ENCODE results near the gene B4GALT5.

Gene B4GALT5

DNA sequence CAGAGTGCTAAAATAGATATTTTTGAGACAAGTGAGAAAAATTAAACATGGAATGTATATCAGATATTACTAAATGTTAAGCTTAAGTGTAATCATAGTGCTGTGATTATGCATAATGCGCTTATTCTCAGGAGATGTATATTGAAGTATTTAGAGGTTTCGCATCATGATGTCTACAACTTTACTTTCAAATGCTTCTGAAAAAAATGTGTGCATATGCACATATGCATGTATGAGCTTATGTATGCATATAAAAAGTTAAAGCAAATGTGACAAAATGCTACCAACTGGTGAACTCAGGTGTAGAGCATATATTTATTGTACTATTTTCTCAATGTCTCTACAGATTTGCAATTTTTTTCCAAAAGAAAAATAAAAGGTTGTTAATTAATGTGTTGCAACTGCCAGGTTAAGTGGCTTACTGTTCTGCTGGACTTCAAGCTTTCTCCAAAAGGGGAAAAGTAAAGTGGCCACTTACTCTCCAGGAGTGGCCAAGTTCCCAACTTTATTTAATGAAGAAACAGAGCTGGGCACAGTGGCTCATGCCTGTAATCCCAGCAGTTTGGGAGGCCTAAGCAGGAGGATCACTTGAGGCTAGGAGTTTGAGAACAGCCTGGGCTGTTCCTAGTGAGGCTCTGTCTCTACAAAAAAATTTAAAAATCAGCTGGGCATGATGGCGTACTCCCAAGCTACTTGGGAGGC, 48.9 kb downstream of the B4GALT5 start:
- no peak for DNase-seq (ENCODE audit: low read depth, low spot score)
- H3K27ac ChIP-seq, result no peak overlapping the region

- DNase-seq (ENCODE audit: low read depth, low spot score), result no peak
- no peak overlapping the region for H3K27ac ChIP-seq
Measured at GRCh38 chr20:49663112-49663511, 50.6 kb downstream of the B4GALT5 start.

DNA sequence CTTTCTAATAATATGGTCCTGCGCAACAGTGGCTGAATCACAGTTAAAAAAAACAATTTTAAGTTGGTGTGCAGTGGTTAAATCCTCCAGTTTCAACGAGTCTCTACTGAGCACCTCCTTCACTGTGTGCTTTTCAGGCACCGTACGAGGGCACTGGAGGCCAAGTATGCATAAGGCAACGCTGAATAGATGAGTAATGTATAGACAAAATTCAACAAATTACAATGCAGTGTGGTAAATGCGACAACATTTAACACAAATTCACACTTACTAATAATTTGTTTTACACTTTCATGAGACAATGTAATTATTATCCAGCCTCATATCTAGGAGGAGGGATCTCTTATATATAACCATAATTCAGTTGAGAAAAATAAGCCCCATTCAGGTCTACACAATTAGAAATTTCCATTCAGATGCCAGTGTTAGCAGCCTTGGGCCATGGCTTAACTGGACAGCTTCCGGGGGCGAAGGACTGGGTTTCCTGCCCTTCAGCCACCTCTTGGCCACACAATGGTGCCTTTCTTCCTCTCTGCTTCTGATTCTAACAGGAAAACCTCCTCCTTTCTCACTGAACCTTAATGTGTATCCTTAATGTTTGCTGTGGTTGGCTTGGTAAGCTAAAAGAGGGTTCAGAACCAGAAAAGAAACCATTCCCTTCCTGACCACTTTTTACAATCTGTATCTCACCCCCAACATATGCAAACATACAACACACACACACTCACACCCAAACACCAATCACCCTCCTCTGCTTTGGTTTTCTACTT, 51.9 kb downstream of the B4GALT5 start:
- H3K27ac ChIP-seq, result no peak overlapping the region
- DNase-seq (ENCODE audit: low read depth, low spot score), result no peak

DNA sequence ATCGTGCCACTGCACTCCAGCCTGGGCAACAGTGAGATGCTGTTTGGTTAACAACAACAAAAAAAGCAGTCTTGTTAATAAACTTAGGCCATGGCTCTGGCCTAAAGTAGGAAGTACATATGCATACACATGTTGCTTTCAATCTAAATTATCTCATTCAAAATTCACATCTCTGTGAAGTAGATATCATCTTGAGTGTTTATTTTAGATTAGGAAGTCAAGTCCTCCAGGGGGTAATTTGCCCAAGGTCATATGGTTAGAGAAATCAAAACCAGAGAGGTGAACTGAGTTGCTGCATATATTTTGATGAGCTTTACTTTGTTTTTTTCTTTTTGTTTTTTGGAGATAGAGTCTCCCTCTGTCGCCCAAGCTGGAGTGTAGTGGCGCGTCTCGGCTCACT, 52.8 kb downstream of the B4GALT5 start:
- no peak for DNase-seq (ENCODE audit: low read depth, low spot score)
- H3K27ac ChIP-seq, result no peak overlapping the region

DNA sequence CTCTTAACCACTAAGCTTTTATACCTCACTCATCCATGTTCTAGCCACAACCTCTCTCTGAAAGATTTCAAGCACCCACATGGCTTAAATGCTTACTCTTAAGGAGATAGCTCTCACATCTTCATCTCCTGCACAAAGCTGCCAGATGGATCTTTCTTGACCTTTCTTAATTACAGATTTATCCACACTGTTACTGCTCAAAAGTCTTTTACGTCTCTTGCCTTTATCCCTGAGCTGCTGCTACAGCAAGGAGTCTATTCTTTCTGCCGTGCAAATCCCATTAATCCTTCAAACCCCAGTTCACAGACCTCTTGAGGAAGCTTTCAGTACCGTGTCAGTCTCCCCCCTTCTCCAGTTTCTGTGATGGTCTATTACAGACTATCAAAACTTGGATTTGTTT, 54.6 kb downstream of the B4GALT5 start:
- no peak for DNase-seq (ENCODE audit: low read depth, low spot score)
- no peak overlapping the region for H3K27ac ChIP-seq

DNA sequence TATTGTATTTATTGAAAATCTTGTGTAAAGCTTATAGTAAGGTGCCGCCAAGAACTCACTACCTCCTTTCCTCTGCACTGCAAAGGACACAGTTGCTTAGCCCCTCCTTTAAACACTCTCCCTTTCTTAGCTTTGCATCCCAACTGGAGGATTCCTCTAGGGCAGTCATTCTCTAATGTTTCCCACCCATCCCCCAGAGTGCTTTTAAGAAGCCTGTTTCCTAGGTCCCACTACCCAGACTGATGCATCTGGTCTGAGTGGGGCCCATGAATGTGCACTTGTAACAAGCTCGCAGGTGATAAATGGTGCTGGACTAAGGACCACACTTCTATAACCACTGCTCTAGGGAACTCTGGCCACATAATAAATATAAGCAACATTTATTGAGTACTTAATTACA, 55.2 kb downstream of the B4GALT5 start:
- no peak for DNase-seq (ENCODE audit: low read depth, low spot score)
- no peak overlapping the region for H3K27ac ChIP-seq

DNA sequence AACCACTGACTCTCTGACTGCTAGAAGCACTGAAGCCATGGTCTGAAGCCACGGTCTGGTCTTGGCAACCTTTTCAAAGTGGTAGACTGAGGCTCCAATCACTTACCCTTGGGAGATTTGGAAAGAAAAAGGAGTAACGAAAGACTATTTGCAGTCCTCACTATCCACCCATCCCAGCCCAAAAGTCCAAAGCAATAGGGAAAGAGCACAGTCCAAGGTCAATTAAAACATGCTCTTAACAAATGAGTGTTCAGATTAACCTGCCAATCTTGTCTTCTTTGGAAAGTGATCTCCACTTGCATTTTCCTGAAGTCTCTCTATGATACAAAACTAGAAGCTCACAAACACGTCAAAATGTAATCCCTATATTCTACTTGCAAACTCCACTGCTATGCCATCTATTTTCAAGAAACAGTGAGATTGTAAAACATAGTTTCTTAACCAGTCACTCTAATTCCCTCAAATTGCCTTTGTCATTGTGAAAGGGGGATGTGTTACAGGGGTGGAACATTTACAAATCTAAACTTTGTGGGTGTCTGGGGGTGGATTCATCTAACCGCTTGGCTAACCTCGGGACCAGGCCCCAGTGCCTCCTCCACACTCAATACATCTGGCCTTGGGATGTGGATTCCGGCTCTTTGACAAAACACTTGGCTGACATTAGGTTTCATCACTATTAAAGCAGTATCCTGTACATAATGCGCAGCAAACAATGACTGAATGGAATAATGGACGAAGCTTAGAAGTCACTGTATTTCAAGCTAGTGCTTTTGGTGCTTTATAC, 56.4 kb downstream of the B4GALT5 start:
- peak overlapping the region; percentile 27 for H3K27ac ChIP-seq
- DNase-seq (ENCODE audit: low read depth, low spot score), result no peak

GRCh38 chr20:49656304-49656703, 57.4 kb downstream of the B4GALT5 start:
- H3K27ac ChIP-seq, result peak overlapping the region; percentile 27
- DNase-seq (ENCODE audit: low read depth, low spot score), result no peak

GRCh38 chr20:49653925-49654434, 59.7 kb downstream of the B4GALT5 start:
- no peak for DNase-seq (ENCODE audit: low read depth, low spot score)
- no peak overlapping the region for H3K27ac ChIP-seq

DNA sequence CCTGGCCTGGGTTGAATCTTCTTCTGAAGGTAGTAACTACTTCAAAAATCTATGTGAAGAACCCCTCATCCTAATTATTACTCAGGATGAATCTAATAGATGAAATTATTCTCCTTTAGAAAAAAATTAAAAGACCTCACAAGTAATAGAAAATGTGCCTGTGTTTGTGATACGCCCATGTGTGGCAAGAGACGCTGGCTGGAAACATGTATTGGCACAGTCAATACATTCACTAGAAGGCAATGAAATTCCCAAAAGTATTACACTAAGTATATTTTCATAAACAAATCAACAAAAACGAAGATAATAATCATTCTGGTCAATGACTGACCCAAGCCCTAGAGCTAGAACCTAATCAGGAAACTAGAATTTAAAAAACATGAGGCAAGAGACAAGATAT, 64.0 kb downstream of the B4GALT5 start:
- DNase-seq (ENCODE audit: low read depth, low spot score), result no peak
- H3K27ac ChIP-seq, result no peak overlapping the region

DNA sequence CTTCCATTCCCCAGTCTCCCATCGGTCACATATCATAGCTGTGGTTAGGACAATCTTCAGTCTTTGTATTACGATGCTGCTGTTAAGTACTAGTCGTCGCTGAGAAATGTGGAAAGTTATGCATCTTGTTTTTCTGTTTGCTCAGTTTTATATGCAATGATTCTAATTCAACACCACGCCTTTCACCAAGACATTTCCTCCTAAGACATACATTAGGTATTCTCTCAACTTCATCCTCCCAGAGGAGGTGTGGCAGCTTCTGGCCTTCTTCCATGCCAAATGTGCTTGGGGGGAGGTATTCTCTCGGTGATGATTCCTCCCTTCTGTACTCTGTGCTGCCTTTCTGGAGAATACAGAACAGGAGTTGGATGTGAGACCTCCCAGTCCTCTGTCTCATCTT, 66.1 kb downstream of the B4GALT5 start:
- DNase-seq (ENCODE audit: low read depth, low spot score), result no peak
- H3K27ac ChIP-seq, result no peak overlapping the region

DNA sequence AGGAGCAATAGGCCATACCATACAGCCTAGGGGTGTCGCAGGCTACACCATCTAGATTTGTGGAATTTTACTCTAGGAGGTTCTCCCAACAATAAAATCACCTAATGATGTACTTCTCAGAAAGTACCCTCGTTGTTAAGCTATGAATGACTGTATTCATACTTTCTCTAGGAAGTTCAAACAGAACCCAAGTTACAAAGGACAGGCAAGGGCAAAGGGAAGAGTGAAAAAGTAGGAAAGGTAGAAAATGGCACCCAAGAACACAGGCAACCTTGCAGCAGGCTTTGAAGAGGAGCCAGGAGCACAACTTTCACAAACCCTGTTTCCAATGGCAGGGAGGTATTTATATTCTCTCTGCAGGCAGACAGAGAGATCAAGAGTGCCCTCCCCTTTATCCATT, 67.2 kb downstream of the B4GALT5 start:
- DNase-seq (ENCODE audit: low read depth, low spot score), result no peak
- no peak overlapping the region for H3K27ac ChIP-seq

DNA sequence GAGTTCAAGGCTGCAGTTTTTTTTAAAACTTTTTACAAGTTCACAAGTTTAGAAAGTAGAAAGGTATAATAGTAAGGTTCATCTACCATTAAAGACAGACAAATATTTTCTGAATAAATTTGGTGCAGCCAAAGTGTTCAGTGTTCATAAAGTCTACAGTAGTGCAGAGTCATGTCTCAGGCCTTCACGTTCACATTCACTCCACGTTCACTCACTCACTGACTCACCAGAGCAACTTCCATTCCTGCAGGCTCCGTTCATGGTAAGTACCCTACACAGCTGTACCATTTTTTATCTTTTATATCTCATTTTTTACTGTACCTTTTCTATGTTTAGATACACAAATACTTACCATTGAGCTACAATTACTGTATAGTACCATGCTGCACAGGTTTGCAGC, 67.6 kb downstream of the B4GALT5 start:
- no peak for DNase-seq (ENCODE audit: low read depth, low spot score)
- H3K27ac ChIP-seq, result no peak overlapping the region

- no peak for DNase-seq (ENCODE audit: low read depth, low spot score)
- H3K27ac ChIP-seq, result no peak overlapping the region
Measured at GRCh38 chr20:49644980-49645565, 68.6 kb downstream of the B4GALT5 start.

DNA sequence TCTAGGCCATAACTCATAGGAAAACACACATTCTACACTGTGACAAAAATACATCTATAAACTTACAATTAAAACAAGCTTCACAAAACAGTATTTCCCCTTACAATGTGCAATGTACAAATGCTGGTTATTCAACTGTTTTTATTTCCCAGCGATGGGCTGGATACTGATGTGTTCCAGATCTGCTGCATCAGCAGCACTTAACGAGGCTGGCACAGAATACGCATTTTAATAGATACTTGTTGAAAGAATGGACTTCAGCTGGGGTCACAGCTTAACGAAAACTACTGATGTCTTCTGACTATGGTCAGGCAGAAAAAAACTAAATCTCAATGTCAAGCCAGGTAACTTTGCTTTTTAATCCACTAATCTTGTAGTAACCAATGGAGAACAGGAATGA, 70.9 kb downstream of the B4GALT5 start:
- H3K27ac ChIP-seq, result no peak overlapping the region
- DNase-seq (ENCODE audit: low read depth, low spot score), result no peak

DNA sequence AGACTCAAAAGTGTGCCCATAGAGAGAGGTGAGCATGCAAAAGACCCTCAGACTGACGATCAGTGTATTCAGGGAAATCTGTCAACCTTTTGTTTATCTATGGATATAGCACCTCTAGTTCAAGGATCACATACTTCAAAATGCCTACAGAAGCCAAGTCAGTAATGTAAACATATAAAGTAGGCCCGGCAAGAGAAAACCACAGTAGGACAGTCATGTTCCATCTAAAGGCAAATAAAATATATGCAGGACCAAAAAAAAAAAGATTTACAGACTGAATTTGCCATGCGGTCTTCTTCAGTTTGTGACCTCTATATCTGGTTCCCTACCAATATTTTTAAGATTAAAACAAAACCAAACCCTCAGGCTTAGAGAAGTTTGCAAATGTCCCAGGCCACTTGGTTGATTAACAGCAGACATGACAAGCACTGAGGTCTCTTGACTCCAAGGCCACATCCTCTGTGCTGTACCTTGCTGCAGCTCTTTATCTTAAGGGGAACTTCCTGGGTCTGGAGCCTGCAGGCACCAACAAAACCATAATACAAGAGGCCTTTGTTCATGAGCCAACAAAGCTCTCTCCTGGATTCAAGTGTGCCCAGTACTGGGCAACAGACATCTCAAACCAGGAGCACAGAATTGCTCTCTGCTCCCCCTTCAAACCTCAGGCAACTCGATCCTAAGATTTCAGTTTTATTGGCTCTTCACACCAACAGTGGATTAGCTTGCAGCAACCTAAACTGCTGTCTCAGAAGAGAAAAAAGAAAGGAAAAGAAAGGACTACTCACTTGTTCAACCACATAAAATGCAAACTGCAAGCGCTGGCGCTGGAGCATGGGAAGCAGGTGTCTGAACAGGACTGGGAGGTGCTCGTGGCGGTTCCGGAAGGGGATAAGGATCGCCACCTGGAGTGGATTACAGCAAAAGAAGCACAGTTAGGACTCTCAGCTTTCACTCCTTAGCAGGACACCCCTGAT, 71.7 kb downstream of the B4GALT5 start:
- no peak overlapping the region for H3K27ac ChIP-seq
- DNase-seq (ENCODE audit: low read depth, low spot score), result no peak

DNA sequence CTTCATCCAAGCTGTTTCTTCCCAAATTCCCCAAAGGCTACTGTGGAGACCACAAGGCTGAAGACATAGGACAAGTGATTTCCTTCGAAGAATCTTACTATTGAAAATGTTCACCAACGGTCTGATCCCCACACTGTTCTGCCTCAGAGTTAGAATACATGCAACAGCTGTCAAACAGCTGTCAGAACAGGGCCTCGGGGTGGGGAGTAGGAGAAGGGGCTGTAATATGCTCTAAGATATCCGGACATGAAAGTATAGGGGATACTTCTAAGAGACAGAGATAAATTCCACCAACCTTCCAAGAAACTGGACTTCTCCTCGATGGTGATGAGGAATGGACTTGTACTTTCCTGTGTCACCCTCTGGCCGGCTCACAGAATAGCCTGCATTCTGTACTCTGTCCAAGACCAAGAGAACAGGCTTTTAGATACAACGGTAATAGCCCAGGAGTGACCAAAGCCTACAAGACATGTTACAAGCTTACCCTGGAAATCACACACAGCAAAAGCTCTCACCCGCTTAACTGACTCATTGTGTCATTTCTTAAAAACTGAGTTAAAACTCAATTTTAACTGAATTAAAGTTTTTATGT, 76.5 kb downstream of the B4GALT5 start:
- H3K27ac ChIP-seq, result no peak overlapping the region
- no peak for DNase-seq (ENCODE audit: low read depth, low spot score)

DNA sequence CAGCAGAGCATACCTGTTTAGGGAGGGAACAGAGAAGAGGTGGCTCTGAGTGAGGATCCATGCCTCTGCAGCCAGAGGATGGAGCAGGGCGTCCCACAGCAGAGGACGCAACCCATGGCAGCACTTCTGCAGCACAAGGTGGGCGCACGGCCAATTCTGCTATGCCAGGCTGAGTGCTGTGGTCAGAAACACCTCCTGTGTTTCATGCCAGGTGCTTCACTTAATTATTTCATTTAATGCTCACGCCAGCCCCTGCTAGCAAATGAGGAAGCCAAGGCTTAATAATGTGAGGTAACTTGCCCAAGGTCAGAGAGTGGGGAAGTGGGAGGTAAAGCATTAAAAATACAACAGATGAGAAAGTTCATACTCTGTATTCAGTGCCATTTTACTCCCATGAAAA, 77.2 kb downstream of the B4GALT5 start:
- DNase-seq (ENCODE audit: low read depth, low spot score), result no peak
- H3K27ac ChIP-seq, result no peak overlapping the region

DNA sequence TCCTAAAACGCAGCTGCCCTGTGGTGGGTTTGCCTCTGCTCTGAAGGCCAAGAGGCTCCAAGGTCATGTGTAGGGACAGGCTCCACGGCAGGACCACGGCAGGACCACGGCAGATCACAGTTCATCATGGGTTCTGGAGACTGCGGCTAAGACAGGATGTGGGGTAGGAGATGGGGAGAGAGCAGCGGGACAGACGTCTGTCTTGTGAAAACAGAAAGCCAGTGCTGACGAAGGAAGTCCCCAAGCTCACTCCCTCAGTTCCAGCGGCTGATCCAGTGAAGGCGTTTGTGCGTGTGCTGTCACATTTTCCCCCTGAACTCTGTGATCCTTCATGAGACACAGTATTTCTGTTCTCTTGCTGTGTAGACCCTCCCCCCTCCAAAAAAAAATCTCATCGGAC, 77.8 kb downstream of the B4GALT5 start:
- H3K27ac ChIP-seq, result no peak overlapping the region
- DNase-seq (ENCODE audit: low read depth, low spot score), result no peak

Measured in epithelial cell of prostate (primary cell).